Neuron (in vitro differentiated cells): ENCODE results near the gene FIGNL2.
"Not testable (repeated sequence)": the region's sequence is repeated elsewhere in the genome, so short reads cannot be mapped to it uniquely, and the experiment has no call there.

ENCODE experiments used
- H2AFZ ChIP-seq: one replicate; pipeline ENCODE4 v1.6.1; 2013; ENCODE audit warnings: low read depth, mild to moderate bottlenecking, inconsistent platforms, low read length, moderate library complexity
- H3K27me3 ChIP-seq: one replicate; pipeline ENCODE4 v1.6.1; 2013; ENCODE audit warnings: low read length; ENCODE audit not compliant: insufficient read depth
- H3K36me3 ChIP-seq: one replicate; pipeline ENCODE4 v1.6.1; 2013; ENCODE audit warnings: low read length; ENCODE audit not compliant: insufficient read depth
- H3K4me1 ChIP-seq: one replicate; pipeline ENCODE4 v1.6.1; 2013; ENCODE audit warnings: low read length; ENCODE audit not compliant: insufficient read depth
- H3K4me3 ChIP-seq: 2 replicates; pipeline ENCODE4 v1.5.1; 2013; ENCODE audit warnings: mild to moderate bottlenecking, low read length, moderate library complexity
- H3K9me3 ChIP-seq: one replicate; pipeline ENCODE4 v1.6.1; 2013; ENCODE audit warnings: low read length

FIGNL2 gene

GRCh38 chr12:51806896-51807295, 41.6 kb downstream of the FIGNL2 start:
- Histone ChIP-seq H3K4me1 (no peaks in the 10 kb centered on the region), H3K4me3 (no peak overlapping the region), H3K27me3 (no peaks in the 10 kb centered on the region), H3K9me3 (no peaks in the 10 kb centered on the region), H2AFZ (no peak overlapping the region), H3K36me3 (peaks cover 12% of the 10 kb centered on the region)

- H2AFZ ChIP-seq, result no peak overlapping the region
- no peak overlapping the region for H3K4me3 ChIP-seq
- H3K9me3 ChIP-seq, result peaks cover 8% of the 10 kb centered on the region
- H3K36me3 ChIP-seq, result peaks cover 17% of the 10 kb centered on the region
- H3K4me1 ChIP-seq, result no peaks in the 10 kb centered on the region
- no peaks in the 10 kb centered on the region for H3K27me3 ChIP-seq
Observed at GRCh38 chr12:51801027-51801426, 47.5 kb downstream of the FIGNL2 start.

GRCh38 chr12:51798501-51798900, 50.0 kb downstream of the FIGNL2 start:
- H3K4me3 ChIP-seq, result no peak overlapping the region
- H3K9me3 ChIP-seq, result peaks cover 8% of the 10 kb centered on the region
- peaks cover 34% of the 10 kb centered on the region for H3K36me3 ChIP-seq
- no peak overlapping the region for H2AFZ ChIP-seq
- no peaks in the 10 kb centered on the region for H3K4me1 ChIP-seq
- no peaks in the 10 kb centered on the region for H3K27me3 ChIP-seq

GRCh38 chr12:51798051-51798450, 50.5 kb downstream of the FIGNL2 start:
- not testable (repeated sequence) for H3K4me3 ChIP-seq, H3K27me3 ChIP-seq, H3K9me3 ChIP-seq, H2AFZ ChIP-seq, H3K4me1 ChIP-seq
- peaks cover 38% of the 10 kb centered on the region for H3K36me3 ChIP-seq

GRCh38 chr12:51797301-51797700, 51.2 kb downstream of the FIGNL2 start:
- H3K36me3 ChIP-seq, result peaks cover 40% of the 10 kb centered on the region

GRCh38 chr12:51793201-51793600, 55.3 kb downstream of the FIGNL2 start:
- peaks cover 3% of the 10 kb centered on the region for H3K9me3 ChIP-seq
- H3K4me3 ChIP-seq, result no peak overlapping the region
- H3K36me3 ChIP-seq, result peaks cover 63% of the 10 kb centered on the region
- H2AFZ ChIP-seq, result no peak overlapping the region
- no peaks in the 10 kb centered on the region for H3K4me1 ChIP-seq
- no peaks in the 10 kb centered on the region for H3K27me3 ChIP-seq

More at GRCh38 chr12:51797301-51797700, 51.2 kb downstream of the FIGNL2 start:
- no peak overlapping the region for H3K4me3 ChIP-seq
- no peak overlapping the region for H2AFZ ChIP-seq
- H3K27me3 ChIP-seq, result no peaks in the 10 kb centered on the region
- peaks cover 8% of the 10 kb centered on the region for H3K9me3 ChIP-seq
- H3K4me1 ChIP-seq, result no peaks in the 10 kb centered on the region

GRCh38 chr12:51792417-51792816, 56.1 kb downstream of the FIGNL2 start:
- Histone ChIP-seq H3K4me3 (no peak overlapping the region), H2AFZ (no peak overlapping the region), H3K27me3 (no peaks in the 10 kb centered on the region), H3K4me1 (no peaks in the 10 kb centered on the region), H3K36me3 (peaks cover 64% of the 10 kb centered on the region), H3K9me3 (no peaks in the 10 kb centered on the region)

GRCh38 chr12:51788876-51789275, 59.6 kb downstream of the FIGNL2 start:
- H2AFZ ChIP-seq, result no peak overlapping the region
- peaks cover 47% of the 10 kb centered on the region for H3K36me3 ChIP-seq
- H3K4me1 ChIP-seq, result no peaks in the 10 kb centered on the region
- no peaks in the 10 kb centered on the region for H3K9me3 ChIP-seq
- H3K27me3 ChIP-seq, result no peaks in the 10 kb centered on the region
- H3K4me3 ChIP-seq, result no peak overlapping the region

- peaks cover 31% of the 10 kb centered on the region for H3K36me3 ChIP-seq
- no peak overlapping the region for H3K4me3 ChIP-seq
Observed at GRCh38 chr12:51785906-51786305, 62.6 kb downstream of the FIGNL2 start.

GRCh38 chr12:51784688-51785087, 63.8 kb downstream of the FIGNL2 start:
- Histone ChIP-seq H2AFZ (no peak overlapping the region), H3K27me3 (no peaks in the 10 kb centered on the region), H3K4me1 (no peaks in the 10 kb centered on the region), H3K9me3 (no peaks in the 10 kb centered on the region), H3K4me3 (no peak overlapping the region), H3K36me3 (peaks cover 23% of the 10 kb centered on the region)

More at GRCh38 chr12:51785906-51786305, 62.6 kb downstream of the FIGNL2 start:
- no peaks in the 10 kb centered on the region for H3K4me1 ChIP-seq
- H3K27me3 ChIP-seq, result no peaks in the 10 kb centered on the region
- H2AFZ ChIP-seq, result no peak overlapping the region
- H3K9me3 ChIP-seq, result no peaks in the 10 kb centered on the region

- H3K27me3 ChIP-seq, result no peaks in the 10 kb centered on the region
- peaks cover 20% of the 10 kb centered on the region for H3K36me3 ChIP-seq
- peaks cover 3% of the 10 kb centered on the region for H3K9me3 ChIP-seq
- no peaks in the 10 kb centered on the region for H3K4me1 ChIP-seq
- H2AFZ ChIP-seq, result no peak overlapping the region
- no peak overlapping the region for H3K4me3 ChIP-seq
Observed at GRCh38 chr12:51779876-51780275, 68.6 kb downstream of the FIGNL2 start.

- no peak overlapping the region for H2AFZ ChIP-seq
- peaks cover 36% of the 10 kb centered on the region for H3K36me3 ChIP-seq
- no peaks in the 10 kb centered on the region for H3K27me3 ChIP-seq
- H3K4me3 ChIP-seq, result no peak overlapping the region
- peaks cover 12% of the 10 kb centered on the region for H3K9me3 ChIP-seq
- H3K4me1 ChIP-seq, result no peaks in the 10 kb centered on the region
Observed at GRCh38 chr12:51777973-51778372, 70.5 kb downstream of the FIGNL2 start.

GRCh38 chr12:51777457-51777856, 71.1 kb downstream of the FIGNL2 start:
- peaks cover 36% of the 10 kb centered on the region for H3K36me3 ChIP-seq
- no peak overlapping the region for H3K4me3 ChIP-seq
- H3K27me3 ChIP-seq, result no peaks in the 10 kb centered on the region
- H3K4me1 ChIP-seq, result no peaks in the 10 kb centered on the region
- no peak overlapping the region for H2AFZ ChIP-seq
- peaks cover 13% of the 10 kb centered on the region for H3K9me3 ChIP-seq

- Histone ChIP-seq H3K4me1 (no peaks in the 10 kb centered on the region), H3K27me3 (no peaks in the 10 kb centered on the region), H3K4me3 (no peak overlapping the region), H3K9me3 (peaks cover 16% of the 10 kb centered on the region), H2AFZ (no peak overlapping the region), H3K36me3 (peaks cover 54% of the 10 kb centered on the region)
Observed at GRCh38 chr12:51774933-51775332, 73.6 kb downstream of the FIGNL2 start.
